GM19035 (cell line): ENCODE measurements around the gene GSK3A.
A peak's percentile ranks its signal among the peaks of the same experiment; 100 is the strongest.

ENCODE experiments used
- ATAC-seq: cut with Tn5 transposase; IDR thresholded peaks from one replicate; pipeline ENCODE4 v1.9.1; 2021; ENCODE audit not compliant: unreplicated experiment

GSK3A gene

DNA sequence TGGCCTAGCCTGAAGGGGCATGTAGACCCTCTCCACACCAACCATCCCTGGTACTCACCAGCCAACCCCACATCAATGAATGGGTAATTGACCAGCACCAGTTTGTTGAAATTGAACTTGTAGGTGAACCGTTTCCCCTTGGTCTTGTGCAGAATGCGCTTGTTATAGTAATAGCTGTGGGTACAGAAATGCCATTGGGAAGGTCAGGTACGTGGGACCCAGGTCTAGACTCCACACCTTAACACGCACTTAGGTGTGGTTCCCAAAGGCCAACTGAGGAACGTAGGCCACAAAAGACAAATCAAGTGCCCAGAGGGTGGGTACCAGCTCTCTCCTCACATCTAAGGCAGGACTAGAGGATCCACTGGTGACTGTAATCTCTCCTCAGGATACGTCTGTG, 7.4 kb upstream of the GSK3A start:
- ATAC-seq = no peak

DNA sequence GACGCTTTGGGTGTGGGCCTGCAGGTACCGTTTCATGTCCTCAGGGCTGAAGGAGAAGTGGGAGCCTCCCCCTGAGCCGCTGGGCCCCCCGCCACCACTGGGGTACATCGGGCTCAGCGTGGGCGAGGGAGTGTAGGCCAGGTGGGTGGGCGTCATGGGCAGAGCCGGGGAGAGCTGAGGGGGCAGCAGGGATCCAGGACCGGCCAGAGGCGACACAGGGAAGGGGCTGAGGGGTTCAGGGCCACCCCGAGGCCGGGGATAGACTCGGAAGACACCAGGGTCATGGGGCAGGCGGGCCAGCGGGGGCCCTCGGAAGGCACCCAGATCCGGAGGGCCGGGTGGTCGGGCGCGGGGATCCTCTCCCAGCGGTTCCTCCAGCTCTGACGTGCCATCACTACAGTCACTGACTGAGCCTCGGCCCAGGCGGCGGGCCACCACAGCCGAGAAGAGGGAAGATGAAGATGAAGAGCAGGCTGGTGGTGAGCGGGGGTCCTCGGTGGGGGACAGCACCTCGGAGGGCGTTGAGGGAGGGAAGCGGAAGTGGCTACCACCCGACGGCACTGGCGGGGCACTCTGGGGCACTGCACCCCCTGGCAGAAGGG, 6.8 kb upstream of the GSK3A start:
- ATAC-seq = no peak

DNA sequence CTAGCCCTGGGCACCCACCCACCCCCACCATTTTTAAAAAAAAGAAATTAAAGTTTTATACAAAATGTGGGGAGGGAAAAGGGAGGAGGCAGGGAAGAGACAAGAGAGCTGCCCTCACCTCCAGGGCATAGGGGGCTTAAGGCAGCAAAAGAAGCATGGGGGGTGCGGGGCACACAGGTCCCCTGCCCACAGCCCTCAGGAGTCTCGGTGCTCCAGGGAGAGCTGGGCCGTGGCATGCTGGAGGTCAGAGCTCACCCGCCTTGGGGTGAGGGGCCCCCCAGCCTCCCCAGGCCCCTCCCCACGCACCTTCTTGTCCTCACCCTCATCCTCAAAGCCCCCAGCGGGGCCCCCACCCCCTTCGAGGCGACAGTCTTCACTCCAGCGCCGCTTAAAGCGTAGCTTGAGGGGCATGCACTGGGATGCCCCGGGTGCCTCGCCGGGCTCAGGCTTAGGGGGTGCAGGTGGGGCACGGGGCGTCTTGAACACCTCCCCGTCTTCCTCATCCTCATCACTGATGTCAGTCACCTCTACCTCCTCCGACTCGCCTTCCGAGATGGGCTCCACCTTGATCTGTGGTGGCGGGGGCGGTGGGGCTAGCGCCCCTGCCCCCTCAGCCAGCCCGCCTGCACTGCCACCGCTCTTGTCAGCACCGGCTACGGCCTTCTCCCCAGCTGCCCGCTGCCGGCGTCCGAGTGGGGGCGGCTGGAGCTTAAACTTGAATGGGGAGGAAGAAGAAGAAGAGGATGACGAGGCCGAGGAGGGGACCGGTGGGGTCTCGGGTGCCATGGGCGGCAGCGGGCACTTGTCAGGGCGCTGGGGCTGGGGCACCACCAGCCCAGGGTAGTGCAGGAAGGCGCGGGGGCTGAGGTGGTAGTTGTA, 6.1 kb upstream of the GSK3A start:
- ATAC-seq = no peak

DNA sequence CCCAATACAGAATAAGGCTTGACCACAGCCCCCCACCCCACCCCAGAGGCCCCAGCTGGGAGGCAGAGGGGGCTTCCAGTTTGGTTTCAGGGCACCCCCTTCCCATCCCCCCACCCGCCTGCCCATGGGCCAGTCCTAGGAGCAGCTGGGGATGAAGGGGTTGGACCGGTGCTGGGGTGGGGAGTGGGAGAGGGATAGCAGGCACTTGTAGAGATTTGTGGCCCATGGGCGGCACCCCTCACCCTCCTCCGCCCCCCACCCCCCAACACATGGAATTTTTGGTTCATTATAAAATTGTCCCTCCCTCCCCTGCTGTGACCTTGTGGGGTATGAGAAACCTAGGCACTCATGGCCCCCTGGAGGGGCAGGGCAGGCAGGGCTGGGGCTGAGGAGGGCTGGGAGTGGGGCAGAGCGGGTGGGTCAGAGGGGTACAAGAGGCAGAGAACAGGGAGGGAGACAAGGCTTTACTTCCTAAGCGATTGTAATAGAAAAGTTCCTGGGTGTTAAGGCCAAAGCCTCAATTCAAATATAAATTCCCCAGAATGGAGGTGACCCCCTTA, 5.3 kb upstream of the GSK3A start:
- ATAC-seq = no peak

DNA sequence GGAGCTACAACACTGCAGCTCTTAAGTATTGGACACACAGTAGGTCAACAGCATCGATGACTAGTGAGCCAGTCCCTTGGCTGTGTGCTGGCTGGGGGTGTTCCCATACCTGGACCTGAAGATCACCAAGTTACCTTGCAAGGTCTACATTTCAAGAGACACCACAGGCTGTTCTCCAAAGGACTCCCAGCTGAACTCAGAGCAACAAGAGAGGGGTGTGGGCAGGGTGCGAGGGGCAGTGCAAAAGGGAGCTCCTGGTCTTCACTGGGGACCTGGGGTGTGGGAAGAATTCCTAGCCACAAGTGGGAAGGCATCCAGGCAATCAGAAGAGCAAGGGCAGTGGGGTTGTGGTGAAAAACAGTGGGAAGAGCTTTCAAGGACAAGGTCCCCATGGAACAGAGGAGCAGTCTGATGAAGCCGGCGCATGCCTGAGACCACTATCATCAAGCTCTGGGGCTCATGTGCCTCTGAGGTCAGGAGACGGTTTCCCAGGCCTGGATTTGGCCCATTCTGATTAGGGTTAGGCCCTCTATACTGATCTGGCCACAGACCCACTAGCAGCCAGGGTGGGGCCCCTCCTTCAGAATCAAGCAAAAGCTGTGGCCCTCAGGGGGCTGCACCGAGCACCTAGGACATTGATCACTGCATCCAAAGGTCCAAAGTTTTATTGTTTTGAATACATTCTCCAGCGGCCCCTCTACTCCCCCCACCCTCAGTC, 4.7 kb upstream of the GSK3A start:
- ATAC-seq = no peak

DNA sequence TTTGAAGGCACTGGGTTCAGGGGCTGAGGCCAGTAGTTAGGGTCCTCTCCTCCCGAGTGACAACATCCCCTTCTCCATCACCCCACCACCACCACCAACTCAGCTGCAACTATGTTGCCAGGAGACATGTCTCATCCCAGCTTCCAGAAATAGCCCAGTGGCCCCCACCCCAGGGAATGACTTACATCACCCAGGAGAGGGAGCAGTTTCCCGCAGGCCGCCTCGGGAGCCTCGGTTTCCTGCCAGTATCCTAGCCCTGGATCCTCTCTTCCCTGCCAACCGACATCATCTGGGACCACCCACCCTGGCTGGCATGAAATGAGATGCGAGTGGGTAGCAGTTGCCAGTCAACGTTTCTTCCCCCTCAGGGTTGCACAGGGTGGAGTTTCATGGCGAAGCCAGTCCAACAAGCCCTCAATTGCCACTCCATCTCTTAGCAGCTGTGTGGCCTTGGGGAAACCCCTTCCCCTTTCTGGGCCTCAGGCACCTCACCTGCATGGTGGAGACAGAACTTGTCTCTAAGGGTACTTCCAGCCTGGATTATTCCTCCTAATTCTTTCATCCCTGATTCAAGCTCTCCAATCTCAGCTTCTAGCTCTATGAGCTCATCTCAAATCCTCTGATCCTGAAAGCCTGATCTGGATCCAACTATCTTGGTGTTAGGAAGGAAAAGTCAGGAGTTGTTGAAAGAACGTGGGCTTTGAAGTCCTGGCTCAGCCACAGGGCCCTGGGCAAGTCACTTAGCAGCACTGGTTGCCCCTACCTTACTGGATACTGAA, 3.9 kb upstream of the GSK3A start:
- ATAC-seq = no peak

DNA sequence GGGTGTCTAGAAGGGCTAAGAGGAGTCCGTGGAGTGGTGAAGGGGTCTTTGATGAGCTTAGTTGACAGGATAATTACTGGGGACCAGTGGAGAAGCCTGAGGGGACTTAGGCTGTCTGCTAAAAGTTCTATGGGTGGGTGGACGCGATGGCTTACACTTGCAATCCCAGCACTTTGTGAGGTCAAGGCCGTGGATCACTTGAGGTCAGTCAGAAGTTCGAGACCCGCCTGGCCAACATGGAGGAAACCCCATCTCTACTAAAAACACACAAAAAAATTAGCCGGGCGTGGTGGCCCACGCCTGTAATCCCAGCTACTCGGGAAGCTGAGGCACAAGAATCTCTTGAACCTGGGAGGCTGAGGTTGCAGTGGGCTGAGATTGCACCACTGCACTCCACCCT, 2.8 kb upstream of the GSK3A start:
- ATAC-seq = no peak

DNA sequence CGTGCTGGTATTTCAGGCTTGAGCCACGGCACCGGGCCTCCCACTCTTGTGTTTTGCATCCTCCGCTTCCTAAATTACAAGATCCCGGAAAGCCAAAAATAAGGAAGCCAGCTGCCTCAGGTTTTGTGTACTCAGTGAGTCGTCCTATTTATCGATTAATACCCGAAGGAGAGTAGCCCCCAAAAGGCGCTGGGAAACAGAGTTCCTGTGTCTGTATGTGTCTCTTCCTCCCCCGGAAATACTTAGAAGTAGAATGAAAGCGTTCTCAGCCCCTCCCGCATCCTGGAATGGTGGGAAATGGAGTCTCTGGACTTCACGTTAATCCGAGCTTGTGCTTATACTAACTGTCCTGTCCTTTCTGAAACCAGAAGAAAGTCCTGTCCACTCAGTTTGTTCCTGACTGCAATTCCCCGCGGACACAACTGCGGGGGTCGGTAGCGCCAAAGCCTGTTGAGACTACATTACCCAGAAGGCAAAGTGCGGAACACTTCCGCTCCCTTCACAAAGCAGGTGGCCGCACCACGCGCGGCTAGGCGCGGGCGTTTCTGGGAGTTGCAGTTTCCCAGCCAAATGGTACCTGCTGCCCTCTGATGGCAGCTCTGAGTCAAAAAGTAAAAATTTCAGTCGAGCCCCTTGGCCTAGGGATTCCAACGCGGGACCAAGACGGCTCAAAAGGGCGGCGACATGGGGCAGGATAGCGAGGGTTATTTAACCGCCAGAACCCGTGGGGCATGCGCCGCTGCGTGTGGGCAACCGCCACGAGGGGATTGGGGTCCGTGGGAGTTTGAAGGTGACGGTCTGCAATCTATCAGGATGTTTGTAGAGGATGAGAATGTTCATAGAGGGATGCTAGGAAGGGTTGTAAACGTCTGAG, 2.2 kb upstream of the GSK3A start:
- peak; percentile 34 for ATAC-seq

DNA sequence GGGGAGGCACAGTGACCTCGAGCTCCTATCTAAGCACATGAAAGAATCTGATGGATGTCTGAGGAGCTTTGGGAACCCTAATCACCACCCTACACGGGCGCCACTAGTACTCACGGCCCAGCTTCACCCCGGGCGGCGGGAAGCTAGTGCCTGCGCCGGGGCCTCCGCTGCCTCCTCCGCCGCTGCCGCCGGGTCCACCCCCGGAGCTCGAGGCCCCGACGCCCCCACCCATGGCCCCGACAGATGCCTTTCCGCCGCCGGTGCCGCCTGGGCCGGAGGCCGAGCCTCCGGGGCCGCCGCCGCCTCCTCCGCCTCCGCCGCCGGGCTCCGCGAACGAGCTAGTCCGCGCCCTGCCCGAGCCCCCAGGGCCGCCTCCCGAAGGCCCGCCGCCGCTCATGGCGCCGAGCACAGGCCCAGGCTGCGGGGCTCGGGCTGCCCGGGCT, 312 bp downstream of the GSK3A start:
- ATAC-seq = peak; percentile 3

DNA sequence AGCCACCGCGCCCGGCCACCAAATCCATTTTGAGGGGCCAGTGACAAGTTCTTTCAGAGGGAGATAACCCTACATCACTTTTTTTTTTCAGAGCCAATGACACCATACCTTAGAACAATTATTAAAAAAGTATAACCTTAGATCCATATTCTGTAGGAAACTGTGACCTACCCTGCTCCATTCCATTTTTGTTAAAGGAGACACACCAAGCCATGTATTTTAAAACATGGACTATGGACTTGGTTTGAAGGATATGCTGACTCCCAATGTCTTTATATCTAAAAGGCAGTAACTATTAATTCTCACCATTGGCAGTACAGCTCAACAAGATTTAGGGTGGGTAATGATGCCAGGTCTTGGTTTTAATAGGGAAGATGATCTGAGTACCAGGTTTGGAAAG, 1.1 kb downstream of the GSK3A start:
- no peak for ATAC-seq

DNA sequence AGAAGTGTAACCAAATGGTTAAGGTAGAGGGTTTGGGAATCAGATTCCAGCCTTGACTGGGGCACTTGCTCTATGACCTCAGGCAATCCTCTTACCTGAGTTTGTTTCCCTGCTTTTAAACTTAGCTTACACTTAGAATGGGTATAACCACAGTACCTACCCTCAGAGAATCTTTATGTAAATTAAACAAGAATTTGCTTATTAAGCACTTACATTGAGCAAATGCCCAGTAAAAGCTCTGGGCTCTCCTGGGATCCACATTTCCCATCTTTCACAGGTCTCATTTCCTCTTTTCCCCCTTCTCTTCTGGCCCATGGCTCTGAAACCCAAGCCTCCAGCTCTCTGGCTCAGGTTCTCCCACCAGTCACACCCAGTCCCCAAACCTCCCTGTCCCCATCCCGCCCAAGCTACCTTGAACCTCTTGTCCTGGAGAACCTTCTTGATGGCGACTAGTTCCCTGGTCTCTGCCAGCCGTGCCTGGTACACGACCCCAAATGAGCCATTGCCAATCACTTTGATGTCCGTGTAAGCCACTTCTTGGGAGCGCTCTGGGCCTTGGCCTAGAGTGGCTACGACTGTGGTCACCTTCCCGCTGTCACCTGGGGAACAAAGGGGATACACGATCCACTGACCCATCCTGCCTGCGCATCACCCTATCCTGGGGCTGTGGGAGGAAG, 2.7 kb downstream of the GSK3A start:
- no peak for ATAC-seq

DNA sequence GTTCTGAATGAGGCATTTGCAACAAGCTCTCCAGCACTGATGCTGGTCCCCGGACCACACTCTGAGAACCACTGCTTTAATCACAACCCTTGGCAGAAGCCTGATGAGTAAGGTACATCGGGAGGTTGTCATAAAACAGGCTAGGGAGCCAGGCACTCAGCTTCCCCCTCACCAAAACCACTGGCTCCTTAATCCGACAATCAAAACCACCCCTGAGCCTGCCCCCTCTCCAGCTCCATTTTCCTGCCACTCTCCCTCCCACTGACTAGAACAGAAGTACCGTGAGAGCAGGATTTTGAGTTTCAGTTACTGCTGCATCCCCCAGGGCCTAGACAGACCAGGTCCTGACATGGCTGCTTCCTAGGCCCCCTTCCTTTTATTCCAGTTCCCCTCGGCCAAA, 7.2 kb downstream of the GSK3A start:
- ATAC-seq = no peak

DNA sequence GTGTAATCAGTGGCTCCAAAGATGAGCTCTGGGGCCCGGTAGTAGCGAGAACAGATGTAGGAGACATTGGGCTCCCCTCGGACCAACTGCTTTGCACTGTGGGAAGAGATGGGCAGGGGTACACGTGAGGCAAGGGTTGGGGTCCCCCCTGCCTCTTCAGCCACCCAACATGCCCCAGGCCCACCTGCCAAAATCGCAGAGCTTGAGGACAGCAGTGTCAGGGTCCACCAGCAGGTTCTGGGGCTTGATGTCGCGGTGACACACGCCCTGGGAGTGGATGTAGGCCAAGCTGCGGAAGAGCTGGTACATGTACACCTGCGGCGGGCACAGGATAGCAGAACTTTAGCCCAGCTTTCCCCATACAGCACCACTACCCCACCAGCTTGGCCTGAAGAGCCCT, 8.0 kb downstream of the GSK3A start:
- no peak for ATAC-seq

DNA sequence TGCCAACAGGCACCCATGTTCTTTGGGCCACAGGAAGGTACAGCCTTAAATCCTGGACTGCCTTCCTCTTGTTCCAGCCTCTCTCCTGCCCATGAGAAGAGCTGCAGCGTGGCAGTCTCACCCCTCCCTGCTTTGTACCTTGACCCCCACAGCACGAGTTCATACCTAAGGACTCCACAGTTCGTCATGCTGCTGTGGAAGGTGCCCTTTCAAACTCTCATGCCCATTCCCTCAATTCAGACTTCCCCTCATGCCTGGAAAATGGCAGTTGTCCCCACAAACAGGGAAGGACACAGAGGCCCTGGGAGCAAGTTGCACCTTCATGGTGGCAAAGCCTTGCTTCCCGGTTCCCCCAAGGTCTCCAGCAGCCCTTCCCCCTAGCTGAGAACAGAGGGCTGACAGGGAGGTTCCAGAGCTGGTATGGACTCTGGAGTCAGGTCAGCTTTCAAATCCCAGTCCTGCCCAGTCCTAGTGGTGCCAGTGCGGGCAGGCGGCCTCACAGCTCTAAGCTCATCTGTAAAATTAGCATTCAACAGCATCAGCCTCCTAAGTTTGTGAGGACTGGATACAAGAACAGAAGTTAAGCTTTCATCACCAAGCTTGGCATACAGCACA, 8.6 kb downstream of the GSK3A start:
- ATAC-seq = no peak

DNA sequence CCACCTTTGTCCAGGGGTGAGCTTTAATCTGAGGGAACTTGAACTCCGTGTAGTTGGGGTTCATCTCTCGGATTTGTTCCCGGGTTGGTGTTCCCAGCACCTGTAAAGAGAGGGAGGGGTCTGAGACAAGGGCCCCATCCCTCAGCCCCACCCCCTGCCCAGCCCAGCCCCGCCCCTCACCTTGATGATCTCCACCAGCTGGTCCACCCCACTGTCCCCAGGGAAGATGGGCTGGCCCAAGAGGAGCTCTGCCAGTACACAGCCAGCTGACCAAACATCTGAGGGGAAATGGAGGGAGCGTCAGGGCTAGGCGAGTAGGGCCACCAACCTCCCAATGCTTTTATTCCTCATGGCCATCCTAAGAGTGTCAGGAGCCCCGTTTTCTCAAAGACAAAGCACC, 9.3 kb downstream of the GSK3A start:
- no peak for ATAC-seq

DNA sequence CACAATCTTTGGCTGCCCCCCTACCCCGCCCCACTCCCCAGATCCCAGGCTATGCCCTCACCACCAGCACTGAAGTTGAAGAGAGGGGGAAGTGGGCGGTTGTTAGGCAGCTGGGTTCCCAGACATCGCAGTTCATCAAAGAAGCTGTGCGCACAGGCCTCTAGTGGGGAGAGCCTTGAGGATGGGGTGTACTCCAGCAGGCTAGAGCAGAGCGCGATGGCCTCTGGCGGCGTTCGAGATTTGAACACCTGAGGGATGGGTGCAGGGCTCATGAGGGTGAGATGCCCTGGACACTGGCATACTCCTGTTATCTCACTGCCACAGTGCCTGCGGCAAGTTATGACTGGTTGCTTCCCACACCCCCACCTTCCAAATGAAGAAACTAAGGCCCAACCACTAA, 10.0 kb downstream of the GSK3A start:
- ATAC-seq = no peak

DNA sequence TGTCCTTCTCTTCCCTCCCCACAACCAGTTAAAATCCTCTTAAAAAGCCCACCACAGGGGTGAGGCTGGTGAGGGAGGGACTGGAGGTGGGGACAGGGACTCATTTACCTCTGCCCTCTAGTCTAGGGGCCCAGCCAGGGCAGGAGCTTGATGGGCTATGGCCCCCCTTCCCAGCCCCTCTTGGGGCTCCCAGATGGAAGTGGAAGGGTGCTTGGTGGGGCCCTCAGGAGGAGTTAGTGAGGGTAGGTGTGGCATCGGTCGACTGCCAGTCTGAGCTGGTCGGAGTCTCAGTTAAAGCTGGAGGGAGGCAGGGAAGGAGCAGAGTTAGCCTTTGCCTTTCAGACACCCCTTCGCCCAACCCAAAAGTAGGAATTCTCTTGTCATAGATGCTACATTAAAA, 11.8 kb downstream of the GSK3A start:
- no peak for ATAC-seq

DNA sequence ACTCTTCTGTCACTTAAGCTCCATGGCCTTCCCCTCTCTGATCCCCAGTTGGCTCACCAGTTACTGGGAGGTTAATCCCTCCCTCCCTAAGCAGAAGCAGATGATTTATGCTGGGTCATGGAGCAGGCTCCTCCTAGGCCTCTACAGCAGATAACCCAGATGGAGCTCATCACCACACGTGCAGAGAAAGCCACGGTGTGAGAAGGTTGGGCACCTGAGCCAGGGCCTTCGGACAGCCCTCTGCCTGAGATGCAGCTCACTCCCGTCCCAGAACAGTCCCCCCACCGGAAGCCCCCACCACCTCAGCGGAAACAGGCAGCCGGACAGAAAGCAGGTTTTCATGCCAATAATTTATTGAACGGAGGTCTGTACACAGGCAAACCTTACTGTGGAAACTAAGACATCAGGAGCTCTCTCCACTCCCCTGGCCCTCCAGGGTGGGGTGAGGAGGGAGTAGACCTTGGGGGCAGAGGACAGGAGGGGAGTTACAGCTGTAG, 12.5 kb downstream of the GSK3A start:
- no peak for ATAC-seq
